ENCODE data around the gene PRDM16.

- TF ChIP-seq EZH2 (IDR thresholded peaks at IDR 0.05; ENCODE audit: insufficient read depth, low read length) (no peak), CTCF (IDR thresholded peaks at IDR 0.05; ENCODE audit: insufficient read depth, low read depth, low read length) (no peak)
Observed at GRCh38 chr1:3305156-3305555, 236.2 kb downstream of the PRDM16 start.

Measured in astrocyte (in vitro differentiated cells and primary cell).